HuH-7.5 (cell line): ENCODE measurements around the gene CWH43.
"Not testable (repeated sequence)": the region's sequence is repeated elsewhere in the genome, so short reads cannot be mapped to it uniquely, and the experiment has no call there.

ENCODE experiments used
- DNase-seq: peaks from one replicate; pipeline ENCODE4 v3.0.0; 2011; ENCODE audit warnings: low spot score

CWH43 gene

DNA sequence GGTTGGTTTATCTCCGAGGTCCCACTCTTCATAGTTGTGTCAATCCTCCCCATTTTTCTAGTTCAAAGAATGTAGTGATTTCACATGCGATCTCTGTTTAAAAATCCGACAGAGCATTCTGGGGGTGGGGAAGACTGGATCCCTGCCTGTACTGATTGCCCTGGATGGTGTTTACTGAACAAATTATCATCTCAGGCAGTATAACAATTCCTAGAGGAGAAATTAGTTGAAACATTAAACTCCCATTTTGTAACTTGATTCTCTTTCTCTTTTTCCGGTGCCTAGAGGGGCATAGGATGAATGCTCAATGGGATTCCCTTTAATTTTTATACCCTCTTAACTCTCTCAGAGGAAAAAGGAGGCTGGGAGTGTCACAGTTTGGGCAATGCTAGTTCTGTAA is 10.0 kb upstream of the CWH43 start:
- DNase-seq: no peak

DNA sequence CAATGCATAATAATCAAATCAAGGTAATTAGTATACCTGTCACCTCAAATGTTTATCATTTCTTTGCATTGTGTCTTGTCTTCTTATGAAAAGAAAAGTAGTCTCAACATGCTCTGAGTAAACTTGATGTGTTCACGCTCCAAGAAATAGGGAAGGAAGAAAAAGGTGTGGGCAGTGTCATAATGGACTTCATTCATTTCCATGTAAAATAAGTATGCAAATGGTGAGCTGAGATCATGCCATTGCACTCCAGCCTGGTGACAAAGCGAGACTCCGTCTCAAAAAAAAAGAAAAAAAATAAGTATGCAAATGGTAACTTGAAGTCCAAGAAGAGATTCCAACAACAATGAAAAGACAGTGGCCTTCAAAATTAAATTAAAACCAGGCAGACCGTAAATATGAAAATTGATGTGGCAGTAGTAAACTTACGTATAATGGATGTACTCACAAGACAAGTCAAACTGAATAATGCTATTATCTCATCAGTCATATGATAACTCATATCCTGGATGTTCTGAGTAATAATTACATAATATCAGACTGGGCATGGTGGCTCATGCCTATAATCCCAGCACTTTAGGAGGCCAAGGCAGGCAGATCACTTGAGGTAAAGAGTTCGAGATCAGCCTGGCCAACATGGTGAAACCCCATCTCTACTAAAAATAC is 6.0 kb upstream of the CWH43 start:
- no peak for DNase-seq

DNA sequence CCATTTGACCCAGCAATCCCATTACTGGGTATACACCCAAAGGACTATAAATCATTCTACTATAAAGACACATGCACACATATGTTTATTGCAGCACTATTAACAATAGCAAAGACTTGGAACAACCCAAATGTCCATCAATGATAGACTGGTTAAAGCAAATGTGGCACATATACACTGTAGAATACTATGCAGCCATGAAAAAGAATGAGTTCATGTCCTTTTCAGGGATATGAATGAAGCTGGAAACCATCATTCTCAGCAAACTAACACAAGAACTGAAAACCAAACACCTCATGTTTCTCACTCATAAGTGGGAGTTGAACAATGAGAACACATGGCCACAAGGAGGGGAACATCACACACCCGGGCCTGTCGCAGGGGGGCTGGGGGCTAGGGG is 2.1 kb upstream of the CWH43 start:
- not testable (repeated sequence) for DNase-seq

DNA sequence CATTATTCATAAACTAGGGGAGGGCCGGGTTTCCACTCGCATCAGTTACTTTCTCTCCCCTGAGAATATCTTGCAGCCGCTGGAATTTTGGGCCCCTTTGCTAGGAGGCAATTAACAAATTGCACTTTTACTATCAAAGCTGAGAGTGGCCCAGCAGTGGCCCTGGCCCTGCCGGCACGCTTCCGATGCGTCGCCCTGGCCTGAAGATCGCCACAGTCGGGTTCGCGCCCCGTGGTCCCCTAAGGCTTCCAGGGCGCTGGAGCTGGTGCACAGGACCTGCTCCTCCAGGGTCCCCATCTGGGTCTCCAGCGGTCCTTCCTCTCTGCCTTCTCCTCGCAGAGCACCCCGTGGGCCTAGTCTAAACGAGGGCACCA is 486 bp upstream of the CWH43 start:
- DNase-seq: no peak

DNA sequence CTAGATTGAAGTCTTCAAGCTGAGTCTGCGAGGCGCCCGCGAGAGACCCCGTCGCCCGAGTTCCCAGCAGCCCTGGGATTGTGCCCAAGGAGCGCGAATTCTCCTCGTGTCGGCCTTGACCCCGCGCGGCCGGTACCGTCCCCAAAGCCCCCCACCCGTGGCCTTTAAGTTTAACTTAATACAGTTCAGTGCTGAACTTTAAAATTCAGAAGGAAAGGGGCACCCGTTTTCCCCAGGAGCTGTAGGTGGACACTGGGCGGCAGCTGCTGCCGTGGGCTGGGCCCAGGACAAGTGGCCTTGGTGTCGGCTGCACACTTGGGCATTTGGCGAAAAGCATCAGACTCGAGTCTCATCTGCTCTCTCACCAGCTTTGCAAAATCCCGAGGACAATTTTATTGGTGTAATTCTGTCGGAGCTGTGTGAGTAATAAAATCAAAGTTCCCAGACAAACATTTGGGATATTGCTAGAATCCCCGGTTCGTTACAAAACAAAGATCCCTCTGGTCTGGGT is 634 bp downstream of the CWH43 start:
- no peak for DNase-seq

DNA sequence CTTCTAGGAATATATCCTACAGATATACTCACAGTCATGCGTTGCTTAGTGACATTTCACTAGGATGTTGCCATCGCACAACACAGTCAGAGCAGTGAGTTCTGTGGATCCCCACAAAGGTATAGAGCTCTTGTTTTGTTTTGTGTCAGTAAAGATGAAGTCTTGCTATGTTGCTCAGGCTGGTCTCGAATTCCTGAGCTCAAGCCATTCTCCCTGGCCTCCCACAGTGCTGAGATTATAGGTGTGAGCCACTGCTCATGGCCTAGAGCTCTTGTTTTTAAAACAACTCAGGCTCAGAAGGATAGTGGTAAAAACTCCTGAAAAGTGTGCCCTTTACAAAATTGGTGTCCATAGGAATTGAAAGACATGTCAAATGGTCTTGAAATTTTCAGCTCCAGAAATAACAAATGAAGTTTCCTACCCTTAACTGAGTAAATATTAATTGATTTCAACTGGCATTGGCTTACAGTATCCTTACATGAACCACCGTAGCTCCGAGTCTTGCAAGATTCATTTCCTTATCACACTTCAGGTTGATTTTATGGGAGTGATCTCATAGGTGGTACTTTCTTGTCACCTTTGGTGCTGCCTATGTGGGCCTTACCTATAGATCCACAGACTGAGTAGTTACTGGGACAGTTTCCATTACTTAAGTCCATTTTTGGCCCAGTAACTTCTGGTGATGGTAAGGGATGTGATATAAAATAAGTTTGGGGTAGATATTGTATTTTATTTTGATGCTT is 3.6 kb downstream of the CWH43 start:
- no peak for DNase-seq

DNA sequence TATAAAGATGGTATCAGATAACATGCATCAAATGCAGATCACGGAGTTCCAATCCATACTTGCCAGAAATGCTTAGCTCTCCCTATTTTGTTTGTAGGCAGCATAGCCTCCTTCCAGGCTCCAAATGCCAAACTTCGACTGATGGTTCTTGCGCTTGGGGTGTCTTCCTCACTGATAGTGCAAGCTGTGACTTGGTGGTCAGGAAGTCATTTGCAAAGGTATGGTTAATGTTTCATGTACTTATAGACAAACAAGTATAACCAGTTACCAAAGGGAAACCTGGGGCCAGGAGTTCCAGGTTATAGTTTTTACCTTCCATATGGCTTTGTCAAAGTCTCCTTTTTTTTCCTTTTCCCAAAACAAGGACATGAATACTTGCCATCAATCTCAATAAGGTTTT is 5.3 kb downstream of the CWH43 start:
- DNase-seq: no peak

DNA sequence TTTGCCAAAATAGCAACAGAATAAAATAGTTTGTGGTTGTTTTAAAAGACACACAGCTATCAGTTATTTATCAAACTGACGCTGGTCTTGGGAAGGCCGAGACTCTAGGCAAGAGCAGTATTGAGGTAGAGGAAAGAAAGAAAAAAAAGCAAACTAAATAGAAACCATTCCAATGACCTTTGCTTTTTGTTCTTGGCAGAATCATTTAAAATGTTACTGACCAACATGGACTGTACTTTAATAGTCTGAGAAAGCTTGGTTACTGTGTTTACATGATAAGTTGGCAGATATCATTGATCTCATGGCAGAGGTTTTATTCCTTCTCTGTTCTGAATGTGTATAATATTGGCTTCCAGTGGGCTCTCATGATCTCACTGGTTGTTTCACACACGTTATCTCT is 11.9 kb downstream of the CWH43 start:
- no peak for DNase-seq

DNA sequence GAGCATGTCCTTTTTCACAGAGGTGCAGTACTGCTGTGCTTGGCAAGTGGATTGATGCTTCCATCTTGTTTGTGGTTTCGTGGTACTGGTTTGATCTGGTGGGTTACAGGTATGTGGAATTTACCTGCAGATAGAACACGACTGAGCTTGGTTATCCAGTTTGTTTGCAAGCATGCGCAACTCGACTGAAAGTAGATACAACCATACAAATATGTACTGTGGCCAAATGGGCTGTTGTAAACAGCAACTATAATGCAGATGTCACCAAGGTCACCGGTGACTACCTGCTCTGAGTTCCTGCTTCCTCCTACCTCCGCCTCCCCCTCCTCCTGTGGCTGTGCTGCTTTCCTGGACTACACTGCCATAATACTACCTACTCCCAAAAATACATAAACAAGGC is 12.4 kb downstream of the CWH43 start:
- no peak for DNase-seq

DNA sequence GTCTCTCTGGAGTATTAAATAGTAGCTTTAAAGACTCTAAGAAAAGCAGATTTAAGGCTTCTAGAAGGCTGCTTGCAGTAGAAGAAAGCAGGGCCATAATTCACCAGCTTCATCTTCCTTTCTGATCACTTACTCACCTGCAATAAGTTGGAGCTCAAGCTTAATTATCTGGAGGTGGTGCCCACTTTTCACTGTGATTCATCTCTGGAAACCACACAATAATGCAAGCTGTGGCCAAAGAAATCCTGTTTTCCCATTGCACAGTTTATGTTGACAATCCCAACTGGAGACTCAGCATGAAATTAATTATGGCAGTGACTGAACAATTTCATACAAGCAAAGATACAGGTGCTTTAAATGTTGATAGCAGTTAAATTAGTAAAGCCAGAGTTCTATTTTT is 14.7 kb downstream of the CWH43 start:
- DNase-seq: no peak

DNA sequence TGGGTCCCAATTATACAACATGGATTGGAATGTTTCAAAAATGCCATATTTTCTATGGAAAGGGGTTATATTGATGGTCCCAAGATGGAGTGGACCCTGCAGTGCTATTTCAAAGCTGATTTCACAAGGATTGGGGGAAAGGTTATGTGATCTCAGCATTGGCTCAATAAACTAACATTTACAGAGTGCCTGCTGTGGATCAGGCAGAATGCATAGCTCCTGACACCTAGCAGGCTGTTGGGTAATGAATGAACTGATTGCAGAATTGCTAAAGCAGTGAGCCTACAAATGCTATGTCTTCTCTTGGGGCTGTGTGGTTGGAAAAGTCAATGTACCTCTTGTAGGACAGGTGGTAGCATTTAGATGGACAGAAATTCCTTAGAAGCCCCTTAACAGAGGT is 16.9 kb downstream of the CWH43 start:
- DNase-seq: no peak

DNA sequence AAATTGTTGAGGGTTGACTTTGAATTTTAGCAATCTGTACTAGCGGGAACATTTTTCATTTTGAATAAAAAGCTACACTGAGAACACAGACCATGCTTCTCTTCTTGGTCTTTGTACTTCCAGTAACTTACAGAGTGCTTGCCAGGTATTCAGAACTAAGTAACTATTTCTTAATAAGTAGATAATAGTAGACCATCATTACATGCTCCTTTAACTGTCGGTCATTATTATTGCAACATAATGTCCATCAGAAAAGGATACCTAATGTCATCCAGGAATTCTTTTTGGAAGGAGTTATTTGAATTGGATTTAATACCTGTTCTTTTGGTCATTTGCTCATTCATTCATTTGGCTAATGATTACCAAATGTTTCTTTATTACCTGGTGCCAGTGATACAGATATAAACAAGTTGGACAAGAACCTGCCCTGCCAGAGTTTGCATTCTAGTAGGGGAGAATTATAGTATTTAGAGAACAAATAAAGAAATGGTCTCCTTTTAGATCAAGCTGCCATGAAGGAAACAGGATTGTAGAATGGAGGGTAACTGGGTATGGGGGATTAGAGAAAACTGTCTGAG is 32.7 kb downstream of the CWH43 start:
- DNase-seq: no peak

DNA sequence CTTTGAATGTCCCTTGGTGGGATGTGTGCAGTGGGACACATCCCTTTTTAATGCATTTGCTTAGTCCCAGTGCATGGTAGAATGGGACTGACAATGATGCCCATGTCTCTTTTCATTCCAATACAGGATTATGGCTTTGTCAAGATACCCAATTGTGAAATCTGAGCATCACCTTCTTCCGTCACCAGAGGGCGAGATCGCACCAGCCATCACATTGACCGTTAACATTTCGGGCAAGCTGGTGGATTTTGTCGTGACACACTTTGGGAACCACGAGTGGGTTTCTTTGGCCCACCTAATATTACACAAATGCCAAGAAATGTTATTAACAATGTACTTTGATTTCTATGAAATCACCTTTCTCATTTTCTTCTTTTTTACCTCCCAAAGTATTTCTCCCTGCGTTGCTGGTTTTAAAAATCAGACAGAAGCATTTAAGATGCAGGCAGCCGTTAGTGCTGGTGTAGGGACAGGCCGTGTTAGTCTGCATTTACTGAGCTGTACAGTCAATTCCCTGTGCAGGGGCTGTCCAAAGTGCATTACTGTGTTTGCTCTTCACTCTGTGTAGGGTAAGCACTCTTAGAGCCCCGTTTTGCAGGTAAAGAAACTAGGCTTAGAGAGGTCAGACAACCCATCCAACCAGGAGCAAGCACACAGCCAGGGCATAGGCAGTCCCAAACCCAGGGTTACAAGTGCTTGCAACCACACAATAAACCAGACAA is 46.5 kb downstream of the CWH43 start:
- no peak for DNase-seq

DNA sequence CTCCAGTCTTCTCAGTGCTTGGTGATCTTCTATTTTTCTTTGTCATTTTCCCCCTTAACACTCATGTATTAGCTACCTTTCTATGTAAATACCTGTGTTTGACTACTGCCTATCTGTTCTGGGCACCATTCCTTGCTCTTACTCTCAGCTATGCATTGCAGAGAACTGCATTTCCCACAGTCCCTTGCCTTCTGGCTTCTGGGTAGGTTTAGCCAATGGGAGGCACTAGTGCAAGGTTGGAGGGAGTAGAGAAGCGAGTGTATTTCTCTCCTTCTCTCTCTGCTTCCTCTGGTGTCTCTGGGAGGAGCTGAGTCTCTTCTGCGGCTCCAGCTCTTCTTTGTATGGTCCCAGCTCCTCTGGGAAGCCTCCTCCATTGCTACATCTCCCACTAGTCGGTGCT is 50.5 kb downstream of the CWH43 start:
- no peak for DNase-seq

DNA sequence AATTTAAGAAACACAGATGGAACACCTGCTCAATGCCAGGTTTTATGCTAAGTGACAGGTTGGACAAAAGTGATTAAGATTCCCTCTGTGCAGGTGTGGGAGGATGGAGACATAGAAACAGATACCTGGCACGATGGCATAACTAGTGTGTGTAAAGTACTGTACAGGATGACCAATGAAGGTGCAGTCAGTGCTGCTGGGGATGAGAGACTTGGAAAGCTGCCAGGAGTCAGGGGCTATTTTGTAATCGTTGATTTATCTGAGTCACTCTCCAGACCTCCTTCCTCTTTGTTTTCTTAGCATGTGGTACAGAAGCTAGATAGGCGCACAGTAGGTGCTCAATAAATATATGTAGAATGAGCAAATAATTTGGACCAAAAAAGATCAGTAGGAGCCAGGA is 58.2 kb downstream of the CWH43 start:
- no peak for DNase-seq

DNA sequence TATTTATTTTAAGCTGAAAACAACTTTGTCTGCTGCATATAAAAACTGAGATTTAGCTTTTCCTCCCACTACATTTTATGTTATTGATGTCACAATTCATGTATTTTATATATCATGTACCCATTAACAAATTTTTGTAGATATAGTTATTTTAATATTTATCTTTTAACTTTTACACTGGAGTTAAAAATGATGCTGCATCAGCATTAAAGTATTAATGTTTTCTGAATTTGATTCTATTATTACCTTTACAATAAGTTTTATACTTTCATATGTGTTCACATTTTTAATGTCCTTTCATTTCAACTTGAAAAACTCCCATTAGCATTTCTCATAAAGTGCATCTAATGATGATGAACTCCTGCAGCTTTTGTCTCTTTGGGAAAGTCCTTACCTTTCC is 72.2 kb downstream of the CWH43 start:
- DNase-seq: no peak

DNA sequence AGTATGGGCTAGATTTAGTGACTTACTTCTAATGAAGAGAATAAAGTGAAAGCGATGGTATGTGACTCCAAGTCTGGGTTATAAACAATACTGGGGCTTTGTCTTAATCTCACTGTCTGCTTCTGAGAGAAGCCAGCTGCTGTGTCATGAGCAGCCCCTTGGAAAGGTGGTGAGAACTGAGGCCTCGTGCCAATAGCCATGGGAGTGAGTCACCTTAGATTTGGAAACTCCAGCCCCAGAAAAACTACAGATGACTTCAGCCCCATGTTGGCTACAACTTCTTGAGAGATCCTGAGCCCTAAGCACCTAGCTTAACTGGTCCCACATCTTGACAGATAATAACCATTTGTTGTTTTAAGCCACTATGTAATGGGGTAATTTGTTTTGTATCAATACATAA is 77.6 kb downstream of the CWH43 start:
- no peak for DNase-seq

DNA sequence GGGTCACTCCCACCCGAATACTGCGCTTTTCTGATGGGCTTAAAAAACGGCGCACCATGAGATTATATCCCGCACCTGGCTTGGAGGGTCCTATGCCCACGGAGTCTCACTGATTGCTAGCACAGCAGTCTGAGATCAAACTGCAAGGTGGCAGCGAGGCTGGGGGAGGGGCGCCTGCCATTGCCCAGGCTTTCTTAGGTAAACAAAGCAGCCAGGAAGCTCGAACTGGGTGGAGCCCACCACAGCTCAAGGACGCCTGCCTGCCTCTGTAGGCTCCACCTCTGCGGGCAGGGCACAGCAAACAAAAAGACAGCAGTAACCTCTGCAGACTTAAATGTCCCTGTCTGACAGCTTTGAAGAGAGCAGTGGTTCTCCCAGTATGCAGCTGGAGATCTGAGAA is 86.1 kb downstream of the CWH43 start:
- not testable (repeated sequence) for DNase-seq

DNA sequence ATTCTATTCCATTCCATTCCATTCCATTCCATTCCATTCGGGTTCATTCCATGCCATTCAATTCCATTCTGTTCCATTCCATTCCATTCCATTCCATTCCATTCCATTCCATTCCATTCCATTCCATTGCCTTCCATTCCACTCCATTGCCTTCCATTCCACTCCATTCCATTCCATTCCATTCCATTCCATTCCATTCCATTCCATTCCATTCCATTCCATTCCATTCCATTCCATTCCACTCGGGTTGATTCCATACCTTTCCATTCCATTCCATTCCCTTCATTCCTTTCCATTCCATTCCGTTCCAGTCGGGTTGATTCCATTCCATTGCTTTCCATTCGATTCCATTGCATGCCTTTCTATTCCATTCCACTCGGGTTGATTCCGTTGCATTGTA is 105.8 kb downstream of the CWH43 start:
- DNase-seq: not testable (repeated sequence)

DNA sequence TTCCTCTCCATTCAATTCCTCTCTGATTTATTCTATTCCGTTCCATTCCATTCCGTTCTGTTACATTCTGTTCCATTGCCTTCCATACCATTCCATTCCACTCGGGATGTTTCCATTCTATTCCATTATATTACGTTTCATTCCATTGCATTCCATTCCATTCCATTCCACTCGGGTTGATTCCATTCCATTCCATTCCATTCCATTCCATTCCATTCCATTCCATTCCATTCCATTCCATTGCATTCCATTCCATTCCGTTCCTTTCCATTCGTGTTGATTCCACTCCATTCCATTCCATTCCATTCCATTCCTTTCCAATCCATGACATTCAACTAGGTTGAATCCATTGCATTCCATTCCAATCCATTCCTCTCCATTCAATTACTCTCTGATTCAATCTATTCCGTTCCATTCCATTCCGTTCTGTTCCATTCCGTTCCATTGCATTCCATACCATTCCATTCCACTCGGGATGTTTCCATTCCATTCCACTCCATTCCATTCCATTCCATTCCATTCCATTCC is 106.6 kb downstream of the CWH43 start:
- DNase-seq: not testable (repeated sequence)

DNA sequence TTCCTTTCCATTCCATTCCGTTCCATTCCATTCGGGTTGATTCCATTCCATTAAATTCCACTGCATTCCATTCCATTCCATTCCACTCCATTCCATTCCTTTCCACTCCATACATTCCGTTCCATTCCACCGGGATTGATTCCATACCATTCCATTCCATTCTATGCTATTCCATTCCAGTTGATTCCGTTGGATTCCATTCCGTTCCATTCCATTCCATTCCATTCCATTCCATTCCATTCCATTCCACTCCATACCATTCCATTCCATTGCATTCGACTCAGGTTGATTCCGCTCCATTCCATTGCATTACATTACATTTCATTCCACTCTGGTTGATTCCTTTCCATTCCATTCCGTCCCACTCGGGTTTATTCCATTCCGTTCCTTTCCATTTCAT is 110.1 kb downstream of the CWH43 start:
- not testable (repeated sequence) for DNase-seq

DNA sequence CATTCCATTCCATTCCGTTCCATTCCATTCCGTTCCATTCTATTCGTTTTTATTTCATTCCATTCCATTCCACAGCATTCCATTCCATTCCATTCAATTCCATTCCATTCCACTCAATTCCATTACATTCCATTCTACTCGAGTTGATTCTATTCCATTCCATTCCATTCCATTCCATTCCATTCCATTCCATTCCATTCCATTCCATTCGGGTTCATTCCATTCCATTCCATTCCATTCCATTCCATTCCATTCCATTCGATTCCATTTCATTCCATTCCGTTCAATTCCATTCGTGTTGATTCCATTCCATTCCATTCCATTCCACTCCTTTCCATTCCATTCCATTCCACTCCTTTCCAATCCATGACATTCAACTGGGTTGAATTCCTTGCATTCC is 110.6 kb downstream of the CWH43 start:
- DNase-seq: not testable (repeated sequence)

DNA sequence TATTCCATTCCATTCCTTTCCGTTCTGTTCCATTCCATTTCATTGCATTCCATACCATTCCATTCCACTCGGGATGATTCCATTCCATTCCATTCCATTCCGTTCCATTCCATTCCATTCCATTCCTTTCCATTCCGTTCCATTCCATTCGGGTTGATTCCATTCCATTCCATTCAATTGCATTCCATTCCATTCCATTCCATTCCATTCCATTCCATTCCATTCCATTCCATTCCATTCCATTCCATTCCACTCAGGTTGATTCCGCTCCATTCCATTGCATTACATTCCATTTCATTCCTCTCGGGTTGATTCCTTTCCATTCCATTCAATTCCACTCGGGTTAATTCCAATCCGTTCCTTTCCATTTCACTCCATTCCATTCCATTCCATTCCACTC is 111.0 kb downstream of the CWH43 start:
- not testable (repeated sequence) for DNase-seq
